GM12878 (cell line): Measurements from ENCODE around the gene SPTA1. TPM values are rescaled to one million over a fixed set of nuclear protein-coding genes. Genes with fewer than 3 reads are reported as not detected.

ENCODE experiments used
- ATAC-seq: fragments of 200-7000 bp; cut with Tn5 transposase; 3 replicates; pipeline ENCODE4 v1.9.1; 2020; ENCODE audit warnings: mild to moderate bottlenecking, moderate library complexity
- BruUV-seq: library from RNA; stranded (reverse); fragments of 400-500 nt; replicated peaks from 2 replicates; lab custom pipeline; 2021; lab: Mats Ljungman, UMichigan
- CTCF ChIA-PET: fragments of 300-600 bp; sonication (Branson Sonifier 250); formaldehyde crosslinking; extraction: SDS; loops from one replicate; lab custom pipeline; 2021; ENCODE audit warnings: inconsistent platforms; lab: Yijun Ruan, JAX
- POLR2A ChIA-PET: fragments of 350-600 bp; formaldehyde crosslinking; extraction: SDS; loops from one replicate; lab custom pipeline; 2021; ENCODE audit warnings: inconsistent platforms; lab: Charles Lee
- RAD21 ChIA-PET: fragments of 300-600 bp; sonication (Branson Sonifier 250); formaldehyde crosslinking; loops from one replicate; lab custom pipeline; 2023; ENCODE audit warnings: antibody characterized with exemption; ENCODE audit not compliant: unreplicated experiment; lab: Charles Lee
- SMC1A ChIA-PET: fragments of 300-600 bp; sonication (Branson Sonifier 250); formaldehyde crosslinking; loops from one replicate; lab custom pipeline; 2023; ENCODE audit not compliant: unreplicated experiment, uncharacterized antibody; lab: Charles Lee
- DNase-seq: peaks from one replicate; pipeline ENCODE4 v3.0.0-alpha.2; 2011; ENCODE audit warnings: low read depth, low spot score
- FAIRE-seq: peaks from 3 replicates; lab custom pipeline; 2011; peaks lifted over from hg19 to GRCh38; lab: Jason Lieb, UNC
- H2AFZ ChIP-seq: 2 replicates; pipeline ENCODE4 v1.6.0; 2011; ENCODE audit warnings: low read depth, low read length, control low read depth; ENCODE audit not compliant: control insufficient read depth
- H3K27ac ChIP-seq: 2 replicates; pipeline ENCODE4 v1.5.1; 2011; ENCODE audit warnings: control low read depth; ENCODE audit not compliant: control insufficient read depth, insufficient read depth
- H3K27me3 ChIP-seq, 2 experiments: replicated peaks in 1 of 2; 2 replicates each; pipeline versions ENCODE4 v1.6.0 to v1.6.1; 2011; ENCODE audit warnings: low read length in 1 of 2; ENCODE audit not compliant: control insufficient read depth in 2 of 2, insufficient read depth in 2 of 2
- H3K36me3 ChIP-seq, 2 experiments: 2 replicates each; pipeline ENCODE4 v1.5.1; 2011; ENCODE audit warnings: low read length in 1 of 2; ENCODE audit not compliant: control insufficient read depth in 2 of 2, insufficient read depth in 2 of 2
- H3K4me1 ChIP-seq: 2 replicates; pipeline ENCODE4 v1.6.1; 2011; ENCODE audit warnings: mild to moderate bottlenecking, low read length, moderate library complexity, mixed read lengths; ENCODE audit not compliant: control insufficient read depth, insufficient read depth
- H3K4me2 ChIP-seq: 2 replicates; pipeline ENCODE4 v1.6.0; 2011; ENCODE audit warnings: control low read depth; ENCODE audit not compliant: control insufficient read depth, insufficient read depth
- H3K4me3 ChIP-seq: fragments of 200-600 bp; sonication (generic); 2 replicates; pipeline ENCODE4 v1.5.1; 2016
- H3K79me2 ChIP-seq: 2 replicates; pipeline ENCODE4 v1.6.0; 2011; ENCODE audit warnings: low read length; ENCODE audit not compliant: control insufficient read depth, insufficient read depth
- H3K9ac ChIP-seq: 2 replicates; pipeline ENCODE4 v1.8.0; 2011; ENCODE audit warnings: low read length, control low read depth, mixed read lengths; ENCODE audit not compliant: control insufficient read depth, insufficient read depth
- H3K9me3 ChIP-seq: replicated peaks from 3 replicates; pipeline ENCODE4 v1.5.1; 2011; ENCODE audit warnings: mild to moderate bottlenecking, low read length; ENCODE audit not compliant: control insufficient read depth, insufficient read depth
- H4K20me1 ChIP-seq: 2 replicates; pipeline ENCODE4 v1.6.0; 2011; ENCODE audit not compliant: control insufficient read depth, insufficient read depth
- CREM ChIP-seq: IDR thresholded peaks from 2 replicates; pipeline ENCODE4 v1.6.1; 2014; ENCODE audit warnings: antibody characterized with exemption, low read depth
- NR2C2 ChIP-seq: IDR thresholded peaks from 2 replicates; pipeline ENCODE4 v1.6.1; 2011; ENCODE audit warnings: borderline replicate concordance, low read depth; ENCODE audit not compliant: control insufficient read depth, insufficient read length
- PAX5 ChIP-seq: IDR thresholded peaks from 2 replicates; pipeline ENCODE4 v1.6.1; 2011; ENCODE audit warnings: low read depth, low read length, borderline replicate concordance
- PBX3 ChIP-seq: IDR thresholded peaks from 2 replicates; pipeline ENCODE4 v1.6.1; 2011; ENCODE audit warnings: mild to moderate bottlenecking, low read depth, low read length, moderate library complexity; ENCODE audit not compliant: insufficient replicate concordance
- STAT1 ChIP-seq: fragments of 450-650 bp; conservative IDR thresholded peaks from 2 replicates; pipeline ENCODE4 v1.6.1; 2014; ENCODE audit warnings: antibody characterized with exemption, mild to moderate bottlenecking
- ZZZ3 ChIP-seq: IDR thresholded peaks from 2 replicates; pipeline ENCODE4 v1.6.1; 2011; ENCODE audit warnings: low read depth; ENCODE audit not compliant: control insufficient read depth, insufficient read length
- WGBS: methylation state at CpG from one replicate; pipeline ENCODE4 v1.1.6; 2016; ENCODE audit warnings: low lambda C conversion rate; ENCODE audit not compliant: insufficient replicate concordance, insufficient coverage; ENCODE audit errors: missing lambda C conversion rate; 5-methylcytosine and 5-hydroxymethylcytosine counted together
- in situ Hi-C: fragments of 300-500 bp; cut with MboI; formaldehyde crosslinking; loops from 9 replicates; pipeline ENCODE4 v1.14.3; 2018; ENCODE audit warnings: mixed read lengths
- intact Hi-C: fragments of 100-400 bp; cut with micrococcal nuclease; formaldehyde crosslinking; loops from one replicate; pipeline ENCODE4 v1.14.2; 2022; ENCODE audit not compliant: unreplicated experiment
- polyA plus RNA-seq, 11 experiments: library from polyadenylated mRNA; depleted of rRNA in 4 of 11; unstranded in 6 of 11; stranded (reverse) in 5 of 11; fragments of >200 nt; fragmentation: Nextera tagmentation in 4 of 11; fragmentation: Illumina TruSeq in 1 of 11; extraction: Ambion mirVana in 4 of 11; extraction: Trizol in 1 of 11; gene quantifications; 1 replicate in 1 of 11; 2 replicates in 10 of 11; pipeline versions ENCODE4 v1.2.1 to v1.2.3, GENCODE V29; 2011 to 2016; ENCODE audit warnings: inconsistent platforms in 2 of 11, missing spikeins in 2 of 11, low read depth in 1 of 11
- total RNA-seq, 4 experiments: library from RNA; depleted of rRNA in 3 of 4; stranded (reverse); fragments of >200 nt in 3 of 4; fragmentation: Illumina TruSeq in 1 of 4; extraction: Trizol in 1 of 4; gene quantifications; 2 replicates each; pipeline versions ENCODE4 v1.2.1 to v1.2.3, GENCODE V29; 2013 to 2021
- TF ChIP-seq, protein P1 (sequence below): fragments of 450-650 bp; conservative IDR thresholded peaks from 2 replicates; pipeline ENCODE4 v1.6.1; 2017; ENCODE audit warnings: mild to moderate bottlenecking, moderate library complexity
- TF ChIP-seq, protein P2 (sequence below): IDR thresholded peaks from 2 replicates; pipeline ENCODE4 v1.6.1; 2012; ENCODE audit warnings: low read depth, low read length, improper control_type of control experiment

Gene SPTA1
- total and polyA plus RNA-seq, 10 of the 15 experiments (the other 5 are each of a cell fraction or from before 2014, with no cell fraction given): under 0.01 to 0.21 (median 0.12) TPM; not detected in 5

- H3K79me2 ChIP-seq: no peaks in the 10 kb centered on the region
- no peaks in the 10 kb centered on the region for H3K36me3 ChIP-seq
- ChIA-PET RAD21 (no interaction called here), POLR2A (no interaction called here), CTCF (no interaction called here)
- no peak for ATAC-seq
- DNase-seq: no peak
- no peak for FAIRE-seq
- H3K27me3 ChIP-seq: no peaks in the 10 kb centered on the region
- no peaks in the 10 kb centered on the region for H3K9me3 ChIP-seq
- WGBS: 25% methylated on average over 1 of the region's 1 CpG
- TF ChIP-seq STAT1: no peak
- TF ChIP-seq, protein P1, sequence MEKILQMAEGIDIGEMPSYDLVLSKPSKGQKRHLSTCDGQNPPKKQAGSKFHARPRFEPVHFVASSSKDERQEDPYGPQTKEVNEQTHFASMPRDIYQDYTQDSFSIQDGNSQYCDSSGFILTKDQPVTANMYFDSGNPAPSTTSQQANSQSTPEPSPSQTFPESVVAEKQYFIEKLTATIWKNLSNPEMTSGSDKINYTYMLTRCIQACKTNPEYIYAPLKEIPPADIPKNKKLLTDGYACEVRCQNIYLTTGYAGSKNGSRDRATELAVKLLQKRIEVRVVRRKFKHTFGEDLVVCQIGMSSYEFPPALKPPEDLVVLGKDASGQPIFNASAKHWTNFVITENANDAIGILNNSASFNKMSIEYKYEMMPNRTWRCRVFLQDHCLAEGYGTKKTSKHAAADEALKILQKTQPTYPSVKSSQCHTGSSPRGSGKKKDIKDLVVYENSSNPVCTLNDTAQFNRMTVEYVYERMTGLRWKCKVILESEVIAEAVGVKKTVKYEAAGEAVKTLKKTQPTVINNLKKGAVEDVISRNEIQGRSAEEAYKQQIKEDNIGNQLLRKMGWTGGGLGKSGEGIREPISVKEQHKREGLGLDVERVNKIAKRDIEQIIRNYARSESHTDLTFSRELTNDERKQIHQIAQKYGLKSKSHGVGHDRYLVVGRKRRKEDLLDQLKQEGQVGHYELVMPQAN: no peak
- TF ChIP-seq NR2C2: no peak
- TF ChIP-seq PAX5: no peak
- TF ChIP-seq, protein P2, sequence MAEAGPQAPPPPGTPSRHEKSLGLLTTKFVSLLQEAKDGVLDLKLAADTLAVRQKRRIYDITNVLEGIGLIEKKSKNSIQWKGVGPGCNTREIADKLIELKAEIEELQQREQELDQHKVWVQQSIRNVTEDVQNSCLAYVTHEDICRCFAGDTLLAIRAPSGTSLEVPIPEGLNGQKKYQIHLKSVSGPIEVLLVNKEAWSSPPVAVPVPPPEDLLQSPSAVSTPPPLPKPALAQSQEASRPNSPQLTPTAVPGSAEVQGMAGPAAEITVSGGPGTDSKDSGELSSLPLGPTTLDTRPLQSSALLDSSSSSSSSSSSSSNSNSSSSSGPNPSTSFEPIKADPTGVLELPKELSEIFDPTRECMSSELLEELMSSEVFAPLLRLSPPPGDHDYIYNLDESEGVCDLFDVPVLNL: no peak
- no peak for TF ChIP-seq CREM
- TF ChIP-seq ZZZ3: no peak
- no peak for TF ChIP-seq PBX3
- TF ChIP-seq, all 136 proteins: peak for 0
- no TSS peak for BruUV-seq
- no peak within 1 kb of the TSS for H3K4me2 ChIP-seq
- H3K4me3 ChIP-seq: no peak within 1 kb of the TSS
- no peak within 1 kb of the TSS for H2AFZ ChIP-seq
- H3K4me1 ChIP-seq: no peaks in the 10 kb centered on the region
- H3K9ac ChIP-seq: no peak within 1 kb of the TSS
- SMC1A ChIA-PET: no interaction called here
- intact Hi-C loops: no loop called here
- H3K27ac ChIP-seq: no peak within 1 kb of the TSS
- in situ Hi-C loops: no loop called here
- H4K20me1 ChIP-seq: no peaks in the 10 kb centered on the region
Observed at GRCh38 chr1:158604968-158605367, 81.5 kb downstream of the SPTA1 start, which contains the start of gene OR10Z1. Gene OR10Z1 (plus strand): TSS chr1:158605268. CDS start chr1:158606439, 1,171 bp downstream.
